NOMO-1 treated with dmso at 0.1 percent for 144 hours (cell line): ENCODE measurements around the gene OR2A25.

Experiments
- DNase-seq: peaks from one replicate; lab custom pipeline; 2025; ENCODE audit not compliant: unreplicated experiment; lab: John Stamatoyannopoulos, UW

The OR2A25 gene

GRCh38 chr7:144069953-144070352, 342 bp downstream of the OR2A25 start:
- DNase-seq: no peak

GRCh38 chr7:144074374-144074773, 4.8 kb downstream of the OR2A25 start:
- no peak for DNase-seq

- DNase-seq: no peak
These were observed 16.4 kb downstream of the OR2A25 start, which contains the start of gene OR2A12 for GRCh38 chr7:144085978-144086377. OR2A12 (plus strand) TSS chr7:144086278; CDS start chr7:144095108, 8,830 bp downstream.

GRCh38 chr7:144086730-144087129, 17.1 kb downstream of the OR2A25 start:
- DNase-seq: no peak

- no peak for DNase-seq
These were observed 17.6 kb downstream of the OR2A25 start for GRCh38 chr7:144087230-144087629.

GRCh38 chr7:144090667-144091066, 21.1 kb downstream of the OR2A25 start:
- no peak for DNase-seq

- no peak for DNase-seq
These were observed 29.2 kb downstream of the OR2A25 start for GRCh38 chr7:144098776-144099175.

- DNase-seq: no peak
These were observed 31.0 kb downstream of the OR2A25 start for GRCh38 chr7:144100607-144101006.

GRCh38 chr7:144102041-144102440, 32.4 kb downstream of the OR2A25 start:
- no peak for DNase-seq

- no peak for DNase-seq
These were observed 35.6 kb downstream of the OR2A25 start for GRCh38 chr7:144105211-144105610.

GRCh38 chr7:144109283-144109682, 39.7 kb downstream of the OR2A25 start, which contains the start of gene OR2A2:
OR2A2 (plus strand) TSS chr7:144109583; CDS start chr7:144109583, 0 bp downstream.
- no peak for DNase-seq

GRCh38 chr7:144110272-144110671, 40.7 kb downstream of the OR2A25 start:
- DNase-seq: no peak

GRCh38 chr7:144113651-144114050, 44.0 kb downstream of the OR2A25 start:
- DNase-seq: no peak

- DNase-seq: no peak
These were observed 48.7 kb downstream of the OR2A25 start for GRCh38 chr7:144118341-144118740.

GRCh38 chr7:144122876-144123275, 53.3 kb downstream of the OR2A25 start, which contains the start of gene OR2A14:
OR2A14 (plus strand) TSS chr7:144123176; CDS start chr7:144129113, 5,937 bp downstream.
- DNase-seq: no peak
